ENCODE measurements around the gene UBAP1L. TPM values are rescaled to one million over a fixed set of nuclear protein-coding genes. Genes with fewer than 3 reads are reported as not detected.
A peak's percentile ranks its signal among the peaks of the same experiment; 100 is the strongest.
"Not testable (repeated sequence)": the region's sequence is repeated elsewhere in the genome, so short reads cannot be mapped to it uniquely, and the experiment has no call there.

Gene UBAP1L
- total RNA-seq, 6 experiments from 2014 or later: 0.43 to 1.4 (median 0.64) TPM

- no peaks in the 10 kb centered on the region for H3K36me3 Mint-ChIP-seq (ENCODE audit: low read depth)
- no peak for DNase-seq
- no peak overlapping the region for H3K27ac Mint-ChIP-seq
- TF ChIP-seq, protein P1, sequence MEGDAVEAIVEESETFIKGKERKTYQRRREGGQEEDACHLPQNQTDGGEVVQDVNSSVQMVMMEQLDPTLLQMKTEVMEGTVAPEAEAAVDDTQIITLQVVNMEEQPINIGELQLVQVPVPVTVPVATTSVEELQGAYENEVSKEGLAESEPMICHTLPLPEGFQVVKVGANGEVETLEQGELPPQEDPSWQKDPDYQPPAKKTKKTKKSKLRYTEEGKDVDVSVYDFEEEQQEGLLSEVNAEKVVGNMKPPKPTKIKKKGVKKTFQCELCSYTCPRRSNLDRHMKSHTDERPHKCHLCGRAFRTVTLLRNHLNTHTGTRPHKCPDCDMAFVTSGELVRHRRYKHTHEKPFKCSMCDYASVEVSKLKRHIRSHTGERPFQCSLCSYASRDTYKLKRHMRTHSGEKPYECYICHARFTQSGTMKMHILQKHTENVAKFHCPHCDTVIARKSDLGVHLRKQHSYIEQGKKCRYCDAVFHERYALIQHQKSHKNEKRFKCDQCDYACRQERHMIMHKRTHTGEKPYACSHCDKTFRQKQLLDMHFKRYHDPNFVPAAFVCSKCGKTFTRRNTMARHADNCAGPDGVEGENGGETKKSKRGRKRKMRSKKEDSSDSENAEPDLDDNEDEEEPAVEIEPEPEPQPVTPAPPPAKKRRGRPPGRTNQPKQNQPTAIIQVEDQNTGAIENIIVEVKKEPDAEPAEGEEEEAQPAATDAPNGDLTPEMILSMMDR (IDR thresholded peaks at IDR 0.05): no peak
- no peak overlapping the region for H3K4me3 Mint-ChIP-seq
- no peaks in the 10 kb centered on the region for H3K9me3 Mint-ChIP-seq
- peaks cover 40% of the 10 kb centered on the region for H3K27me3 Mint-ChIP-seq (ENCODE audit: insufficient read depth)
- peaks cover 16% of the 10 kb centered on the region for H3K4me1 Mint-ChIP-seq (ENCODE audit: low read depth)
Measured at GRCh38 chr15:65081270-65081669, 33.7 kb downstream of the UBAP1L start.

GRCh38 chr15:65079580-65079979 lies 35.4 kb downstream of the UBAP1L start:
- DNase-seq: no peak
- TF ChIP-seq, protein P1 (IDR thresholded peaks at IDR 0.05): no peak
- Mint-ChIP-seq H3K27ac (no peak overlapping the region), H3K4me1 (ENCODE audit: low read depth) (peaks cover 10% of the 10 kb centered on the region), H3K9me3 (no peaks in the 10 kb centered on the region), H3K27me3 (ENCODE audit: insufficient read depth) (peaks cover 28% of the 10 kb centered on the region), H3K4me3 (no peak overlapping the region), H3K36me3 (ENCODE audit: low read depth) (no peaks in the 10 kb centered on the region)

- Mint-ChIP-seq H3K27ac (no peak overlapping the region), H3K36me3 (ENCODE audit: low read depth) (no peaks in the 10 kb centered on the region), H3K4me3 (no peak overlapping the region), H3K4me1 (ENCODE audit: low read depth) (peaks cover 8% of the 10 kb centered on the region), H3K9me3 (no peaks in the 10 kb centered on the region), H3K27me3 (ENCODE audit: insufficient read depth) (peaks cover 28% of the 10 kb centered on the region)
- TF ChIP-seq, protein P1 (IDR thresholded peaks at IDR 0.05): peak; percentile 51
- no peak for DNase-seq
Measured at GRCh38 chr15:65077981-65078352, 37.0 kb downstream of the UBAP1L start.

DNA sequence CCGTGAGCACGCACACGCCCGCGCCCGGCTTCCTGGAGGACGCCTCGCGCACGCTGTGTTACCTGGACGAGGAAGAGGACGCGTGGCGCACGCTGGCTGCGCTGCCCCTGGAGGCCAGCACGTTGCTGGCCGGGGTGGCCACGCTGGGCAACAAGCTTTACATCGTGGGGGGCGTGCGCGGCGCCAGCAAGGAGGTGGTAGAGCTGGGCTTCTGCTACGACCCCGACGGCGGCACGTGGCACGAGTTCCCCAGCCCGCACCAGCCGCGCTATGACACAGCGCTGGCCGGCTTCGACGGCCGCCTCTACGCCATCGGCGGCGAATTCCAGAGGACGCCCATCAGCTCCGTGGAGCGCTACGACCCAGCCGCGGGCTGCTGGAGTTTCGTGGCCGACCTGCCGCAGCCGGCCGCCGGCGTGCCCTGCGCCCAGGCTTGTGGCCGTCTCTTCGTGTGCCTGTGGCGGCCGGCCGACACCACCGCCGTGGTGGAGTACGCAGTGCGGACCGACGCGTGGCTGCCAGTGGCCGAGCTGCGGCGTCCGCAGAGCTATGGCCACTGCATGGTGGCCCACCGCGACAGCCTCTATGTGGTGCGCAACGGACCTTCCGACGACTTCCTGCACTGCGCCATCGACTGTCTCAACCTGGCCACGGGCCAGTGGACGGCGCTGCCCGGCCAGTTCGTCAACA lies 37.6 kb downstream of the UBAP1L start:
- Mint-ChIP-seq H3K27me3 (ENCODE audit: insufficient read depth) (peaks cover 26% of the 10 kb centered on the region), H3K36me3 (ENCODE audit: low read depth) (no peaks in the 10 kb centered on the region), H3K4me3 (no peak overlapping the region), H3K9me3 (no peaks in the 10 kb centered on the region), H3K27ac (no peak overlapping the region), H3K4me1 (ENCODE audit: low read depth) (peaks cover 3% of the 10 kb centered on the region)
- DNase-seq: no peak
- TF ChIP-seq, protein P1 (IDR thresholded peaks at IDR 0.05): no peak

- Mint-ChIP-seq H3K36me3 (ENCODE audit: low read depth) (no peaks in the 10 kb centered on the region), H3K27ac (no peak within 1 kb of the TSS), H3K4me3 (no peak within 1 kb of the TSS), H3K27me3 (ENCODE audit: insufficient read depth) (peaks cover 21% of the 10 kb centered on the region), H3K9me3 (no peaks in the 10 kb centered on the region), H3K4me1 (ENCODE audit: low read depth) (no peaks in the 10 kb centered on the region)
- TF ChIP-seq, protein P1 (IDR thresholded peaks at IDR 0.05): no peak
- no peak for DNase-seq
Measured at GRCh38 chr15:65076486-65077290, 38.3 kb downstream of the UBAP1L start, which contains the start of gene KBTBD13. KBTBD13 (plus strand) TSS chr15:65076746; CDS start chr15:65076816, 70 bp downstream.

GRCh38 chr15:65075607-65076395 lies 39.2 kb downstream of the UBAP1L start:
- DNase-seq; H3K9me3 Mint-ChIP-seq; H3K4me3 Mint-ChIP-seq; H3K27ac Mint-ChIP-seq; H3K36me3 Mint-ChIP-seq (ENCODE audit: low read depth); H3K4me1 Mint-ChIP-seq (ENCODE audit: low read depth): not testable (repeated sequence)
- H3K27me3 Mint-ChIP-seq (ENCODE audit: insufficient read depth): peaks cover 13% of the 10 kb centered on the region

- H3K4me1 Mint-ChIP-seq (ENCODE audit: low read depth); H3K9me3 Mint-ChIP-seq; H3K4me3 Mint-ChIP-seq; H3K36me3 Mint-ChIP-seq (ENCODE audit: low read depth); DNase-seq; H3K27ac Mint-ChIP-seq: not testable (repeated sequence)
- H3K27me3 Mint-ChIP-seq (ENCODE audit: insufficient read depth): peaks cover 13% of the 10 kb centered on the region
Measured at GRCh38 chr15:65074946-65075345, 40.1 kb downstream of the UBAP1L start.
